ENCODE measurements around the gene TGFA.

- no peak for TF ChIP-seq CTCF (IDR thresholded peaks at IDR 0.05)
- TF ChIP-seq POLR2A (IDR thresholded peaks at IDR 0.05), result no peak
Observed at GRCh38 chr2:70469435-70469834, 84.2 kb downstream of the TGFA start.
